HCT116 (cell line): ENCODE measurements around the gene SERPINB5. TPM values are rescaled to one million over a fixed set of nuclear protein-coding genes. Genes with fewer than 3 reads are reported as not detected.

Source experiments
- ATAC-seq: fragments of 200-7000 bp; cut with Tn5 transposase; 2 replicates; pipeline ENCODE4 v1.9.1; 2020; ENCODE audit warnings: mild to moderate bottlenecking, moderate library complexity
- BruUV-seq: library from RNA; stranded (reverse); fragments of 400-500 nt; replicated peaks from 2 replicates; lab custom pipeline; 2021; lab: Mats Ljungman, UMichigan
- CTCF ChIA-PET: fragments of 300-600 bp; sonication (Branson Sonifier 250); formaldehyde crosslinking; loops from one replicate; lab custom pipeline; 2021; ENCODE audit warnings: antibody characterized with exemption; lab: Charles Lee
- POLR2A ChIA-PET: fragments of 300-600, 350-600 bp; sonication (Branson Sonifier 250); formaldehyde crosslinking; loops from one replicate; lab custom pipeline; 2021; ENCODE audit warnings: antibody characterized with exemption; lab: Charles Lee
- RAD21 ChIA-PET, 2 experiments: fragments of 300-600 bp; sonication (Branson Sonifier 250); formaldehyde crosslinking; loops; one replicate each; lab custom pipeline; 2023; ENCODE audit warnings: low total read pairs in 2 of 2; ENCODE audit not compliant: uncharacterized antibody in 2 of 2, unreplicated experiment in 2 of 2, low non-redundant PET in 1 of 2; lab: Charles Lee
- DNase-seq: peaks from one replicate; pipeline ENCODE4 v3.0.0-alpha.2; 2010; ENCODE audit warnings: low read depth, low spot score
- H2AFZ ChIP-seq: fragments of 200-600 bp; shearing (Covaris generic), sonication (generic); 2 replicates; pipeline ENCODE4 v1.6.1; 2017; ENCODE audit warnings: low read depth, mixed run types, mixed read lengths, antibody characterized with exemption, low read length; ENCODE audit not compliant: poor library complexity, severe bottlenecking
- H3K27ac ChIP-seq: 2 replicates; pipeline ENCODE4 v1.5.1; 2012; ENCODE audit warnings: low read depth, low read length
- H3K27me3 ChIP-seq: fragments of 200-600 bp; sonication (generic); 2 replicates; pipeline ENCODE4 v1.6.1; 2016; ENCODE audit warnings: mixed run types, low read length, mixed read lengths; ENCODE audit not compliant: insufficient read depth
- H3K36me3 ChIP-seq, 2 experiments: fragments of 200-500 bp in 1 of 2; fragments of 200-600 bp in 1 of 2; sonication (Bioruptor generic) in 1 of 2; sonication (generic) in 1 of 2; 2 replicates each; pipeline versions ENCODE4 v1.5.1 to v1.6.1; 2014 to 2016; ENCODE audit warnings: low read length in 2 of 2, inconsistent platforms in 1 of 2, mixed read lengths in 1 of 2, mixed run types in 1 of 2; ENCODE audit not compliant: insufficient read depth in 2 of 2, control insufficient read depth in 1 of 2
- H3K4me1 ChIP-seq, 2 experiments: fragments of 200-600 bp in 1 of 2; sonication (generic) in 1 of 2; 2 replicates each; pipeline versions ENCODE4 v1.5.1 to v1.6.1; 2012 to 2017; ENCODE audit warnings: low read length in 2 of 2, inconsistent platforms in 1 of 2, mild to moderate bottlenecking in 1 of 2, mixed read lengths in 1 of 2, mixed run types in 1 of 2, moderate library complexity in 1 of 2; ENCODE audit not compliant: insufficient read depth in 2 of 2, control insufficient read depth in 1 of 2
- H3K4me2 ChIP-seq: fragments of 200-600 bp; sonication (generic); 2 replicates; pipeline ENCODE4 v1.6.1; 2017; ENCODE audit warnings: mixed run types, low read length, mixed read lengths
- H3K4me3 ChIP-seq, 2 experiments: fragments of 200-600 bp in 1 of 2; sonication (generic) in 1 of 2; replicated peaks in 1 of 2; 2 replicates each; pipeline ENCODE4 v1.5.1; 2011 to 2016; ENCODE audit warnings: low read length in 2 of 2, control low read depth in 1 of 2, low read depth in 1 of 2, mild to moderate bottlenecking in 1 of 2, mixed read lengths in 1 of 2, mixed run types in 1 of 2
- H3K79me2 ChIP-seq: fragments of 200-600 bp; sonication (generic); 2 replicates; pipeline ENCODE4 v1.6.1; 2017; ENCODE audit warnings: mild to moderate bottlenecking, mixed run types, low read length, moderate library complexity, mixed read lengths; ENCODE audit not compliant: insufficient read depth
- H3K9ac ChIP-seq: fragments of 200-600 bp; sonication (generic); 2 replicates; pipeline ENCODE4 v1.6.1; 2016; ENCODE audit warnings: low read length, mixed read lengths
- H3K9me2 ChIP-seq: fragments of 200-600 bp; sonication (generic), shearing (Covaris generic); 2 replicates; pipeline ENCODE4 v1.6.1; 2017; ENCODE audit warnings: mixed run types, mild to moderate bottlenecking, moderate library complexity; ENCODE audit not compliant: insufficient read depth
- H3K9me3 ChIP-seq, 2 experiments: fragments of 200-500 bp in 1 of 2; fragments of 200-600 bp in 1 of 2; sonication (Bioruptor generic) in 1 of 2; sonication (generic) in 1 of 2; 2 replicates each; pipeline ENCODE4 v1.6.1; 2014 to 2017; ENCODE audit warnings: low read length in 2 of 2, mixed read lengths in 2 of 2, inconsistent platforms in 1 of 2, low read depth in 1 of 2, mild to moderate bottlenecking in 1 of 2, mixed run types in 1 of 2, moderate library complexity in 1 of 2; ENCODE audit not compliant: control insufficient read depth in 1 of 2, insufficient read depth in 1 of 2
- H4K20me1 ChIP-seq: fragments of 200-600 bp; sonication (generic), shearing (Covaris generic); 2 replicates; pipeline ENCODE4 v1.6.1; 2017; ENCODE audit warnings: mixed run types, mild to moderate bottlenecking, moderate library complexity; ENCODE audit not compliant: insufficient read depth
- CTCF ChIP-seq, 3 experiments: fragments of 200-600 bp in 1 of 3; sonication (generic) in 1 of 3; IDR thresholded peaks in 2 of 3; conservative IDR thresholded peaks in 1 of 3; 2 replicates each; pipeline ENCODE4 v1.5.1; 2012 to 2017; ENCODE audit warnings: low read depth in 2 of 3, low read length in 2 of 3, antibody characterized with exemption in 1 of 3, borderline replicate concordance in 1 of 3, control low read depth in 1 of 3, mild to moderate bottlenecking in 1 of 3, mixed read lengths in 1 of 3, mixed run types in 1 of 3, moderate library complexity in 1 of 3; ENCODE audit not compliant: insufficient read depth in 1 of 3
- EZH2phosphoT487 ChIP-seq: fragments of 200-600 bp; IDR thresholded peaks from 2 replicates; pipeline ENCODE4 v1.6.1; 2018; ENCODE audit warnings: antibody characterized with exemption, borderline replicate concordance
- FOSL1 ChIP-seq: IDR thresholded peaks from 2 replicates; pipeline ENCODE4 v1.6.1; 2012; ENCODE audit warnings: low read depth
- MAX ChIP-seq: IDR thresholded peaks from 2 replicates; pipeline ENCODE4 v1.6.1; 2012
- POLR2A ChIP-seq: IDR thresholded peaks from 2 replicates; pipeline ENCODE4 v1.7.0; 2011; ENCODE audit warnings: borderline replicate concordance; ENCODE audit not compliant: insufficient read depth, insufficient read length; ENCODE audit errors: extremely low read depth
- SIN3A ChIP-seq: IDR thresholded peaks from 2 replicates; pipeline ENCODE4 v1.6.1; 2012; ENCODE audit warnings: low read depth
- SP1 ChIP-seq: IDR thresholded peaks from 2 replicates; pipeline ENCODE4 v1.6.1; 2012; ENCODE audit warnings: low read depth
- SRF ChIP-seq: IDR thresholded peaks from 2 replicates; pipeline ENCODE4 v1.6.1; 2012; ENCODE audit warnings: low read depth
- TCF7L2 ChIP-seq: IDR thresholded peaks from 2 replicates; pipeline ENCODE4 v1.7.0; 2011; ENCODE audit warnings: borderline replicate concordance, inconsistent platforms; ENCODE audit not compliant: insufficient read depth, insufficient read length; ENCODE audit errors: extremely low read depth
- ZFX ChIP-seq: fragments of 450-650 bp; IDR thresholded peaks from 2 replicates; pipeline ENCODE4 v1.6.1; 2017
- ZNF274 ChIP-seq: fragments of 200-500 bp; sonication (Bioruptor generic); IDR thresholded peaks from 2 replicates; pipeline ENCODE4 v1.6.1; 2014; ENCODE audit warnings: mild to moderate bottlenecking, low read depth, low read length, inconsistent platforms
- intact Hi-C: fragments of 100-400 bp; cut with micrococcal nuclease; formaldehyde crosslinking; loops from 2 replicates; pipeline ENCODE4 v1.10.0; 2022
- total RNA-seq: library from RNA; stranded (reverse); gene quantifications from one replicate; pipeline ENCODE4 v1.2.1, GENCODE V29; 2021; ENCODE audit not compliant: unreplicated experiment

The SERPINB5 gene
- total RNA-seq, 1 experiment from 2014 or later = 19.5 TPM

- H3K79me2 ChIP-seq = no peaks in the 10 kb centered on the region
- no TSS peak for BruUV-seq
- H3K4me1 ChIP-seq = no peaks in the 10 kb centered on the region
- TF ChIP-seq EZH2phosphoT487 (no peak), ZNF274 (no peak), SIN3A (no peak), POLR2A (no peak), TCF7L2 (no peak), MAX (no peak), ZFX (no peak), SP1 (no peak), FOSL1 (no peak)
- intact Hi-C loops = no loop called here
- H4K20me1 ChIP-seq = no peaks in the 10 kb centered on the region
- no peaks in the 10 kb centered on the region for H3K9me3 ChIP-seq
- H3K27ac ChIP-seq = no peak overlapping the region
- H3K4me2 ChIP-seq = no peak overlapping the region
- ATAC-seq (no peak), DNase-seq (no peak)
- H3K9me2 ChIP-seq = no peaks in the 10 kb centered on the region
- H3K9ac ChIP-seq = no peak overlapping the region
- ChIA-PET POLR2A (no interaction called here), CTCF (no interaction called here), RAD21 (no interaction called here)
- H2AFZ ChIP-seq = no peak overlapping the region
- no peaks in the 10 kb centered on the region for H3K27me3 ChIP-seq
- peaks cover 8 to 14% of the 10 kb centered on the region in 2 experiments; a peak in 3 of 4 replicates for H3K36me3 ChIP-seq
- no peak overlapping the region for H3K4me3 ChIP-seq
These were observed 11.4 kb downstream of the SERPINB5 start for GRCh38 chr18:63488160-63488559.

GRCh38 chr18:63492851-63493250 is 16.1 kb downstream of the SERPINB5 start:
- ATAC-seq (no peak), DNase-seq (no peak)
- CTCF ChIA-PET = interaction anchor here (1.1 kb wide), 1 partner anchor 18 kb away, joined by 4 read pairs; no protein-coding TSS in a partner anchor
- BruUV-seq = no TSS peak
- H3K27ac ChIP-seq = no peak overlapping the region
- POLR2A ChIA-PET = no interaction called here
- RAD21 ChIA-PET = no interaction called here
- no peaks in the 10 kb centered on the region for H3K79me2 ChIP-seq
- intact Hi-C loops = no loop called here
- H3K36me3 ChIP-seq = peaks cover 9 to 16% of the 10 kb centered on the region in 2 experiments; a peak in 3 of 4 replicates
- H3K9me2 ChIP-seq = no peaks in the 10 kb centered on the region
- no peak overlapping the region for H2AFZ ChIP-seq
- TF ChIP-seq CTCF (IDR thresholded peaks at IDR 0.05 in 2 of 3, conservative IDR thresholded peaks at IDR 0.05 in 1 of 3; ENCODE audit: borderline replicate concordance in 1 of 3, insufficient read depth in 1 of 3, low read depth in 2 of 3, low read length in 2 of 3) = no peak
- no peak for TF ChIP-seq SRF
- no peak for TF ChIP-seq FOSL1
- no peak overlapping the region for H3K4me3 ChIP-seq
- no peak overlapping the region for H3K4me2 ChIP-seq
- no peak overlapping the region for H3K9ac ChIP-seq
- no peaks in the 10 kb centered on the region for H4K20me1 ChIP-seq
- no peaks in the 10 kb centered on the region for H3K27me3 ChIP-seq
- no peaks in the 10 kb centered on the region for H3K9me3 ChIP-seq
- no peaks in the 10 kb centered on the region for H3K4me1 ChIP-seq
